Measurements from ENCODE around the gene AOPEP. TPM values are rescaled to one million over a fixed set of nuclear protein-coding genes. Genes with fewer than 3 reads are reported as not detected.
A peak's percentile ranks its signal among the peaks of the same experiment; 100 is the strongest.

AOPEP gene
- total and polyA plus RNA-seq, 11 donors = 105 to 310 (median 185) TPM

DNA sequence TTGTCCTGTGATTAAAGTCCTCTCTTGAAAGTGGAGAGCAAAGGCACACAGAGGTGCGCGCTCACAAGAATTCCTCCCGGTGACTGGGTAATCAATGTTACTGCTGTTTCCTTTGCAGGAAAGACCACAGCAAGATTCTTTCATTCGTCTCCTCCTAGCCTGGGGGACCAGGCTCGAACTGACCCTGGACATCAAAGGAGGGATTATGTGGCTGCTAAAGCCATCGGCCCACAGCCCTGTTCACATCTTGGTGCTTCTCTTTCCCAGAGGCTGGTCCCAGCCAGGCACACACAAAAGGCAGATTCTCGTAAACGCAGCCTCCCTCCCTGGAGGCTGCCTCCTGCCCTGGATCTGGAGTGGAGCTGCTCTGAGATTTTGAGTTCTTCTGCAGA is 360.1 kb downstream of the AOPEP start:
- DNase-seq (no peak), ATAC-seq (no peak)
- Histone ChIP-seq H3K4me1 (peaks cover 13 to 98% (median 64%) of the 10 kb centered on the region in 12 donors), H3K27ac (peak overlapping the region in 10 of 12 donors; percentile 3 to 86 (median 68)), H3K27me3 (no peaks in the 10 kb centered on the region), H3K36me3 (peaks cover 0 to 85% (median 53%) of the 10 kb centered on the region in 9 donors), H3K9me3 (no peaks in the 10 kb centered on the region), H3K4me3 (no peak overlapping the region)
- intact Hi-C loops (cut with DNase I) = no loop called here
- TF ChIP-seq POLR2A (IDR thresholded peaks at IDR 0.05) = no peak
- TF ChIP-seq, protein P1, sequence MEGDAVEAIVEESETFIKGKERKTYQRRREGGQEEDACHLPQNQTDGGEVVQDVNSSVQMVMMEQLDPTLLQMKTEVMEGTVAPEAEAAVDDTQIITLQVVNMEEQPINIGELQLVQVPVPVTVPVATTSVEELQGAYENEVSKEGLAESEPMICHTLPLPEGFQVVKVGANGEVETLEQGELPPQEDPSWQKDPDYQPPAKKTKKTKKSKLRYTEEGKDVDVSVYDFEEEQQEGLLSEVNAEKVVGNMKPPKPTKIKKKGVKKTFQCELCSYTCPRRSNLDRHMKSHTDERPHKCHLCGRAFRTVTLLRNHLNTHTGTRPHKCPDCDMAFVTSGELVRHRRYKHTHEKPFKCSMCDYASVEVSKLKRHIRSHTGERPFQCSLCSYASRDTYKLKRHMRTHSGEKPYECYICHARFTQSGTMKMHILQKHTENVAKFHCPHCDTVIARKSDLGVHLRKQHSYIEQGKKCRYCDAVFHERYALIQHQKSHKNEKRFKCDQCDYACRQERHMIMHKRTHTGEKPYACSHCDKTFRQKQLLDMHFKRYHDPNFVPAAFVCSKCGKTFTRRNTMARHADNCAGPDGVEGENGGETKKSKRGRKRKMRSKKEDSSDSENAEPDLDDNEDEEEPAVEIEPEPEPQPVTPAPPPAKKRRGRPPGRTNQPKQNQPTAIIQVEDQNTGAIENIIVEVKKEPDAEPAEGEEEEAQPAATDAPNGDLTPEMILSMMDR (IDR thresholded peaks at IDR 0.05) = no peak
- 70 to 74% (median 72%) methylated on average over 8 of the region's 8 CpGs for WGBS, 4 donors

GRCh38 chr9:95087659-95088242 is 361.3 kb downstream of the AOPEP start:
- no peaks in the 10 kb centered on the region for H3K9me3 ChIP-seq
- ATAC-seq (no peak), DNase-seq (peak in 1 of 5 donors; percentile 47)
- H3K27me3 ChIP-seq = no peaks in the 10 kb centered on the region
- H3K27ac ChIP-seq = peak overlapping the region in 7 of 12 donors; percentile 29 to 86 (median 71)
- no peak overlapping the region for H3K4me3 ChIP-seq
- 64 to 75% (median 70%) methylated on average over 9 of the region's 9 CpGs for WGBS, 4 donors
- TF ChIP-seq, protein P1 (IDR thresholded peaks at IDR 0.05) = peak in 3 of 12 donors; percentile 10 to 36 (median 13)
- TF ChIP-seq POLR2A (IDR thresholded peaks at IDR 0.05) = no peak
- H3K4me1 ChIP-seq = peaks cover 13 to 98% (median 65%) of the 10 kb centered on the region in 12 donors
- intact Hi-C loops (cut with DNase I) = no loop called here
- peaks cover 0 to 73% (median 41%) of the 10 kb centered on the region in 9 donors for H3K36me3 ChIP-seq

DNA sequence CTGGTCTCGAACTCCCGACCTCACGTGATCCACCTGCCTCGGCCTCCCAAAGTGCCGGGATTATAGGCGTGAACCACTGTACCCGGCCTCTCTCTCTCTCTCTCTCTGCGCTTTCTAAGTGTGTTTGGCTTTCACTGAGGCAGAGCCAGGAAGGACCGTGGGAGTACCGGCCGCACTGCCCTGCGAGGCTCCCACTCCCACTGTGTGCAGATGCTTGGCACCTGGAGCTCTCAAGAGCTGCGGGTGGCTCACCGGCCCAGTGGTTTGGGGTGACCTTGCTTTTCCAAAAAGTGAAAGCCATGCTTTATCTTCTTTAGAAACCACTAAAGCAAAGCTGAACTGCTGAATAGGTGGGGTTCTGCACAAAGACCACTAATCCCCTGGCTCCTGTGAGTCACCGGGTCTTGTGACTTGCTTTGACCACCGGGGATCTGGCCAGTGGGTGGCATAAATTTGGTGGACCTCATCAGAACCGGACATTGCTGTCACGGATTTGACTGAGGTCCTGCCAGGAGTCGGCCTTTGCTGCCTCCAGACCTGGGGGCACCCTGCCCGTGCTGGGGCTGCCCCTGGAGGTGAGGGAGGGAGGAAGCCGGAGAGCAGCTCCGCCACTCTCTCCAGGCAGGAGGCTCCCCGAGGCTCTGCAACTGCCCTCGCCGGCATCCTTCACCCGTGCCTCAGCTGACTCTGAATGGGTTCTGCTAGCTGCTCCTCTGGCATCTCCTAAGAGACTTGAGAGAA is 362.1 kb downstream of the AOPEP start:
- peak overlapping the region in 11 of 12 donors; percentile 2 to 90 (median 83) for H3K27ac ChIP-seq
- WGBS, 4 donors = 72 to 78% (median 75%) methylated on average over 18 to 26 of the region's 26 CpGs
- TF ChIP-seq, protein P1 (IDR thresholded peaks at IDR 0.05) = no peak
- no peak for TF ChIP-seq POLR2A (IDR thresholded peaks at IDR 0.05)
- no peak overlapping the region for H3K4me3 ChIP-seq
- H3K9me3 ChIP-seq = no peaks in the 10 kb centered on the region
- peaks cover 0 to 64% (median 33%) of the 10 kb centered on the region in 9 donors for H3K36me3 ChIP-seq
- DNase-seq (no peak), ATAC-seq (no peak)
- peaks cover 13 to 98% (median 71%) of the 10 kb centered on the region in 12 donors for H3K4me1 ChIP-seq
- intact Hi-C loops (cut with DNase I) = no loop called here
- H3K27me3 ChIP-seq = no peaks in the 10 kb centered on the region

Data from heart left ventricle (tissue), 16 donors.